CD4-positive, CD25-positive, alpha-beta regulatory T cell (primary cell): ENCODE data around the gene ARHGAP8. TPM values are rescaled to one million over a fixed set of nuclear protein-coding genes. Genes with fewer than 3 reads are reported as not detected.

Source experiments
- polyA plus RNA-seq, 4 donors: library from polyadenylated mRNA; unstranded; fragments of 300-500 nt; fragmentation: Illumina TruSeq; gene quantifications; one replicate each; pipeline ENCODE4 v1.2.3, GENCODE V29; 2021
- total RNA-seq: library from RNA; stranded (reverse); gene quantifications from one replicate; pipeline ENCODE4 v1.2.3, GENCODE V29; 2022

Gene ARHGAP8
- total and polyA plus RNA-seq, 5 donors from 2014 or later = 0.18 to 2.6 (median 0.51) TPM; not detected in 1

Other genes starting within 250 kb of the ARHGAP8 start
- gene PRR5, start 50.4 kb upstream of the ARHGAP8 start, total RNA-seq = 44.4 TPM
- gene PRR5, start 50.4 kb upstream of the ARHGAP8 start, polyA plus RNA-seq = 10 to 100 TPM; 29.2 to 37.6 (median 33.3) TPM